AG09309 (cell line): ENCODE measurements around the gene ADK.

Experiments
- DNase-seq: peaks from one replicate; pipeline ENCODE4 v3.0.0-alpha.2; 2010; ENCODE audit warnings: low read depth
- H3K4me3 ChIP-seq: 2 replicates; pipeline ENCODE4 v1.5.1; 2011; ENCODE audit warnings: mild to moderate bottlenecking, low read depth, low read length, moderate library complexity; ENCODE audit not compliant: control insufficient read depth
- CTCF ChIP-seq: IDR thresholded peaks from 2 replicates; pipeline ENCODE4 v1.5.1; 2011; ENCODE audit warnings: mild to moderate bottlenecking, low read depth, low read length, inconsistent platforms; ENCODE audit not compliant: insufficient read depth, control insufficient read depth; ENCODE audit errors: missing control alignments

Gene ADK

GRCh38 chr10:74650613-74651012 lies 499.6 kb downstream of the ADK start:
- H3K4me3 ChIP-seq = no peak overlapping the region
- DNase-seq = no peak
- no peak for TF ChIP-seq CTCF

GRCh38 chr10:74651565-74651964 lies 500.5 kb downstream of the ADK start:
- no peak overlapping the region for H3K4me3 ChIP-seq
- DNase-seq = no peak
- no peak for TF ChIP-seq CTCF

- TF ChIP-seq CTCF = no peak
- DNase-seq = no peak
- no peak overlapping the region for H3K4me3 ChIP-seq
Measured at GRCh38 chr10:74652664-74653063, 501.6 kb downstream of the ADK start.

GRCh38 chr10:74658511-74658910 lies 507.5 kb downstream of the ADK start:
- DNase-seq = no peak
- TF ChIP-seq CTCF = no peak
- H3K4me3 ChIP-seq = no peak overlapping the region

GRCh38 chr10:74662635-74663034 lies 511.6 kb downstream of the ADK start:
- TF ChIP-seq CTCF = no peak
- H3K4me3 ChIP-seq = no peak overlapping the region
- DNase-seq = no peak

GRCh38 chr10:74669210-74669609 lies 518.2 kb downstream of the ADK start:
- no peak for DNase-seq
- H3K4me3 ChIP-seq = no peak overlapping the region
- no peak for TF ChIP-seq CTCF

- DNase-seq = no peak
- TF ChIP-seq CTCF = no peak
- H3K4me3 ChIP-seq = no peak overlapping the region
Measured at GRCh38 chr10:74671716-74672115, 520.7 kb downstream of the ADK start.
